ENCODE results near the gene GFRA1. TPM values are rescaled to one million over a fixed set of nuclear protein-coding genes. Genes with fewer than 3 reads are reported as not detected.

Gene GFRA1
- total RNA-seq, 1 experiment from 2014 or later, result not detected

GRCh38 chr10:116241085-116241484 is 31.9 kb downstream of the GFRA1 start:
- Histone ChIP-seq H3K27ac (ENCODE audit: low read depth, low read length, poor library complexity, severe bottlenecking) (no peak overlapping the region), H3K27me3 (replicated peaks; ENCODE audit: insufficient read depth, low read depth, low read length, poor library complexity) (peaks cover 66% of the 10 kb centered on the region), H3K4me3 (ENCODE audit: low read depth, low read length, poor library complexity, severe bottlenecking) (no peak overlapping the region), H3K9me3 (ENCODE audit: low read depth, low read length, poor library complexity, severe bottlenecking) (no peaks in the 10 kb centered on the region), H3K4me1 (ENCODE audit: insufficient read depth, low read length, poor library complexity, severe bottlenecking) (no peaks in the 10 kb centered on the region), H3K36me3 (ENCODE audit: insufficient read depth, low read length, poor library complexity, severe bottlenecking) (no peaks in the 10 kb centered on the region)
- DNase-seq (ENCODE audit: low spot score), result no peak
- TF ChIP-seq EZH2 (IDR thresholded peaks at IDR 0.05; ENCODE audit: borderline replicate concordance, low read depth, low read length, poor library complexity, severe bottlenecking) (no peak), CTCF (conservative IDR thresholded peaks at IDR 0.05; ENCODE audit: low read depth, low read length) (no peak)
- ChIA-PET CTCF (no interaction called here), POLR2A (ENCODE audit: low non-redundant PET) (no interaction called here)
- intact Hi-C loops (cut with micrococcal nuclease; ENCODE audit: unreplicated experiment), result no loop called here
- BruUV-seq (replicated peaks), result no TSS peak

GRCh38 chr10:116240157-116240950 is 32.7 kb downstream of the GFRA1 start:
- no peak for DNase-seq (ENCODE audit: low spot score)
- Histone ChIP-seq H3K36me3 (ENCODE audit: insufficient read depth, low read length, poor library complexity, severe bottlenecking) (no peaks in the 10 kb centered on the region), H3K9me3 (ENCODE audit: low read depth, low read length, poor library complexity, severe bottlenecking) (no peaks in the 10 kb centered on the region), H3K27me3 (replicated peaks; ENCODE audit: insufficient read depth, low read depth, low read length, poor library complexity) (peaks cover 60% of the 10 kb centered on the region), H3K4me3 (ENCODE audit: low read depth, low read length, poor library complexity, severe bottlenecking) (no peak overlapping the region), H3K27ac (ENCODE audit: low read depth, low read length, poor library complexity, severe bottlenecking) (no peak overlapping the region), H3K4me1 (ENCODE audit: insufficient read depth, low read length, poor library complexity, severe bottlenecking) (no peaks in the 10 kb centered on the region)
- BruUV-seq (replicated peaks), result no TSS peak
- ChIA-PET POLR2A (ENCODE audit: low non-redundant PET) (no interaction called here), CTCF (no interaction called here)
- intact Hi-C loops (cut with micrococcal nuclease; ENCODE audit: unreplicated experiment), result no loop called here
- TF ChIP-seq CTCF (conservative IDR thresholded peaks at IDR 0.05; ENCODE audit: low read depth, low read length), result no peak
- TF ChIP-seq EZH2 (IDR thresholded peaks at IDR 0.05; ENCODE audit: borderline replicate concordance, low read depth, low read length, poor library complexity, severe bottlenecking), result no peak

GRCh38 chr10:116239229-116239628 is 33.8 kb downstream of the GFRA1 start:
- no peak for DNase-seq (ENCODE audit: low spot score)
- no peak overlapping the region for H3K27ac ChIP-seq (ENCODE audit: low read depth, low read length, poor library complexity, severe bottlenecking)
- no peaks in the 10 kb centered on the region for H3K9me3 ChIP-seq (ENCODE audit: low read depth, low read length, poor library complexity, severe bottlenecking)
- no peaks in the 10 kb centered on the region for H3K36me3 ChIP-seq (ENCODE audit: insufficient read depth, low read length, poor library complexity, severe bottlenecking)
- TF ChIP-seq EZH2 (IDR thresholded peaks at IDR 0.05; ENCODE audit: borderline replicate concordance, low read depth, low read length, poor library complexity, severe bottlenecking) (no peak), CTCF (conservative IDR thresholded peaks at IDR 0.05; ENCODE audit: low read depth, low read length) (no peak)
- H3K4me3 ChIP-seq (ENCODE audit: low read depth, low read length, poor library complexity, severe bottlenecking), result no peak overlapping the region
- POLR2A ChIA-PET (ENCODE audit: low non-redundant PET), result no interaction called here
- CTCF ChIA-PET, result no interaction called here
- intact Hi-C loops (cut with micrococcal nuclease; ENCODE audit: unreplicated experiment), result no loop called here
- no TSS peak for BruUV-seq (replicated peaks)
- peaks cover 57% of the 10 kb centered on the region for H3K27me3 ChIP-seq (replicated peaks; ENCODE audit: insufficient read depth, low read depth, low read length, poor library complexity)
- no peaks in the 10 kb centered on the region for H3K4me1 ChIP-seq (ENCODE audit: insufficient read depth, low read length, poor library complexity, severe bottlenecking)

Measured in A673 (cell line).